Transverse colon (tissue), 4 donors: ENCODE results near the gene PFN2. TPM values are rescaled to one million over a fixed set of nuclear protein-coding genes. Genes with fewer than 3 reads are reported as not detected.

Source experiments
- DNase-seq: peaks from one replicate; pipeline ENCODE4 v3.0.0-alpha.2; 2019
- H3K27ac ChIP-seq, 4 donors: fragments of 200-600 bp; sonication (generic); 2 replicates each; pipeline ENCODE4 v1.5.1; 2016 to 2018; ENCODE audit warnings: inconsistent platforms in 4 of 4
- H3K27me3 ChIP-seq: fragments of 200-600 bp; sonication (generic); 2 replicates; pipeline ENCODE4 v1.5.1; 2017; ENCODE audit warnings: inconsistent platforms
- H3K36me3 ChIP-seq, 4 donors: fragments of 200-600 bp; sonication (generic); 2 replicates each; pipeline ENCODE4 v1.5.1; 2017 to 2019; ENCODE audit warnings: inconsistent platforms in 4 of 4
- H3K4me1 ChIP-seq, 4 donors: fragments of 200-600 bp; sonication (generic); 2 replicates each; pipeline ENCODE4 v1.5.1; 2017 to 2020; ENCODE audit warnings: inconsistent platforms in 4 of 4
- H3K4me3 ChIP-seq, 4 donors: fragments of 200-600 bp; sonication (generic); 1 replicate in 1 of 4; 2 replicates in 3 of 4; pipeline versions ENCODE4 v1.5.1 to v1.6.1; 2017 to 2019; ENCODE audit warnings: inconsistent platforms in 4 of 4
- H3K9me3 ChIP-seq, 2 donors: fragments of 200-600 bp; sonication (generic); 2 replicates each; pipeline ENCODE4 v1.5.1; 2017 to 2019; ENCODE audit warnings: inconsistent platforms in 2 of 2
- EP300 ChIP-seq: sonication (generic); formaldehyde crosslinking; IDR thresholded peaks from one replicate; pipeline ENCODE4 v1.6.1; 2017; ENCODE audit warnings: antibody characterized with exemption, low read depth
- POLR2A ChIP-seq: fragments of 450-650 bp; IDR thresholded peaks from one replicate; pipeline ENCODE4 v1.6.1; 2016; ENCODE audit warnings: antibody characterized with exemption, mild to moderate bottlenecking, moderate library complexity
- POLR2AphosphoS5 ChIP-seq, 3 donors: sonication (generic); formaldehyde crosslinking; IDR thresholded peaks; one replicate each; pipeline ENCODE4 v1.6.1; 2016; ENCODE audit warnings: antibody characterized with exemption in 3 of 3
- WGBS, 2 donors: methylation state at CpG; one replicate each; pipeline ENCODE4 v1.1.5; 2018; ENCODE audit warnings: low coverage in 1 of 2; 5-methylcytosine and 5-hydroxymethylcytosine counted together
- in situ Hi-C, 4 donors: fragments of 200-750 bp; cut with MboI; loops; one replicate each; pipeline versions ENCODE4 v1.15.0 to v1.15.1; 2017; ENCODE audit warnings: low sequenced_read_pairs in 3 of 4, low pct_ligation_motif_present in 1 of 4, low pct_unique_long_range_greater_than_20kb in 1 of 4
- intact Hi-C: fragments of 100-400 bp; cut with DNase I; formaldehyde crosslinking; loops from one replicate; pipeline ENCODE4 v1.15.1; 2023; ENCODE audit warnings: low total_unique reads
- total RNA-seq, 4 donors: library from RNA; depleted of rRNA; stranded (reverse); fragments of >200 nt; gene quantifications; one replicate each; pipeline ENCODE4 v1.1.0, GENCODE V29; 2016
- TF ChIP-seq, protein P1 (sequence below), 5 experiments: fragments of 200-600 bp in 3 of 5; fragments of 450-650 bp in 2 of 5; sonication (generic) in 3 of 5; IDR thresholded peaks; 1 replicate in 2 of 5; 2 replicates in 3 of 5; pipeline ENCODE4 v1.5.1; 2016 to 2017; ENCODE audit warnings: antibody characterized with exemption in 5 of 5, inconsistent platforms in 3 of 5, mild to moderate bottlenecking in 2 of 5, moderate library complexity in 1 of 5

The PFN2 gene
- total RNA-seq, 4 donors from 2014 or later: 14.1 to 49.1 (median 42.6) TPM

DNA sequence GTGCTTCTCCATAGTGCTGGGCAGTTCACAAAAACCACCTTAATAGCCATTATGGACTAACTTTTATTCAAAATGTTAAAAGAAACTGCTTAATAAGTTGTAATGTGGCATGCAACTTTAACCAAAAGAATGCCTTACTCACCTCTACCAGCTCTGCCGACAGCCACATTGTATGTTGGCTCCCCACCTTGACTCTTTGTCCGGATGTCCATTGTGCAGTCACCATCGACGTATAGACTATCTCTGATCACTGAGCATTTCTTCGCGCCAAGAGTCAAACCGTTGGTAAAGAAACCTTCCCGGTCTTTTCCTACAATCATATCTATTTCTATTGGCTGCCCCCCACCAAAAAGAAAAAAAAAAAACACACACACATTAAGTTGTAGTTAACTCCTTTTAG lies 2.5 kb downstream of the PFN2 start:
- intact Hi-C loops: no loop called here
- peak overlapping the region in 1 of 4 donors; percentile 96 for H3K27ac ChIP-seq
- WGBS, 2 donors: 78 to 89% methylated on average over 8 of the region's 8 CpGs
- DNase-seq: no peak
- H3K36me3 ChIP-seq: no peaks in the 10 kb centered on the region
- H3K4me1 ChIP-seq: peaks cover 0 to 37% (median 24%) of the 10 kb centered on the region in 4 donors
- in situ Hi-C loops: loop anchor here (25.0 kb wide), 4 partner anchors 219 to 544 kb away; partner anchors contain the start of gene TSC22D2 (in 1 of the 4)
- TF ChIP-seq POLR2A (no peak), EP300 (no peak), POLR2AphosphoS5 (IDR thresholded peaks at IDR 0.05) (no peak)
- TF ChIP-seq, protein P1, sequence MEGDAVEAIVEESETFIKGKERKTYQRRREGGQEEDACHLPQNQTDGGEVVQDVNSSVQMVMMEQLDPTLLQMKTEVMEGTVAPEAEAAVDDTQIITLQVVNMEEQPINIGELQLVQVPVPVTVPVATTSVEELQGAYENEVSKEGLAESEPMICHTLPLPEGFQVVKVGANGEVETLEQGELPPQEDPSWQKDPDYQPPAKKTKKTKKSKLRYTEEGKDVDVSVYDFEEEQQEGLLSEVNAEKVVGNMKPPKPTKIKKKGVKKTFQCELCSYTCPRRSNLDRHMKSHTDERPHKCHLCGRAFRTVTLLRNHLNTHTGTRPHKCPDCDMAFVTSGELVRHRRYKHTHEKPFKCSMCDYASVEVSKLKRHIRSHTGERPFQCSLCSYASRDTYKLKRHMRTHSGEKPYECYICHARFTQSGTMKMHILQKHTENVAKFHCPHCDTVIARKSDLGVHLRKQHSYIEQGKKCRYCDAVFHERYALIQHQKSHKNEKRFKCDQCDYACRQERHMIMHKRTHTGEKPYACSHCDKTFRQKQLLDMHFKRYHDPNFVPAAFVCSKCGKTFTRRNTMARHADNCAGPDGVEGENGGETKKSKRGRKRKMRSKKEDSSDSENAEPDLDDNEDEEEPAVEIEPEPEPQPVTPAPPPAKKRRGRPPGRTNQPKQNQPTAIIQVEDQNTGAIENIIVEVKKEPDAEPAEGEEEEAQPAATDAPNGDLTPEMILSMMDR (IDR thresholded peaks at IDR 0.05): no peak
- H3K4me3 ChIP-seq: no peak overlapping the region
- H3K9me3 ChIP-seq: no peaks in the 10 kb centered on the region
- H3K27me3 ChIP-seq: peaks cover 3% of the 10 kb centered on the region

DNA sequence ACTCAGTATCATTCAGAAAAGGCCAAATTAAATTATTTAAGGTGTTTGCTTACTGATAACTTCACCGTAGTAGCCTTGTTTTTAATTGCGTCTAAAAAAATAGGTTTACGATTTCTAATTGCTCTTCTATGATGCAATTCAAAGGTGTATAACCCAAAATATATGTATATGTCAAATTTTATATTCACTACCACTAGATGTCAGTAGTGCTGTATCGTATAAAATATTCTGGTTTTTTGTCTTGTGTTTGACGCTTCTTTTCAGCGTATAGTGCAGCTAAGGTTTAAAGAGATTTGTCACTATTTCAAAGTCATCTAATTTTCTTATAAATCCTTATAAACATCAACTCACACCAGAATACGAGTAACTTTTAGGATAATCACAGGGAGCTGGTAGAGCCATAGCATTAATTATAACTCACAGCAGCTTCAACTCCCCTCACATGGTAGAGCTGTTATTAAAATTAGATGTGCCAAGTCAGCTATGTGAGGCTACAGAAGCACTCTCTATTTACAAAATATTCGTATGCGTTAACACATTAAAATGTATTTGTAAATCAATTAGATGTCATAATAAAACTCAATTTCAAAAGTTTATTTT lies 3.5 kb downstream of the PFN2 start:
- intact Hi-C loops (loop anchor here (2.0 kb wide), 1 partner anchor 218 kb away; no protein-coding TSS in a partner anchor), in situ Hi-C loops (loop anchor here (25.0 kb wide), 4 partner anchors 220 to 545 kb away; partner anchors contain the start of gene TSC22D2 (in 1 of the 4))
- no peak overlapping the region for H3K4me3 ChIP-seq
- 19 to 27% methylated on average over 9 of the region's 9 CpGs for WGBS, 2 donors
- no peaks in the 10 kb centered on the region for H3K36me3 ChIP-seq
- no peak overlapping the region for H3K27ac ChIP-seq
- no peak for DNase-seq
- no peaks in the 10 kb centered on the region for H3K9me3 ChIP-seq
- H3K27me3 ChIP-seq: peaks cover 3% of the 10 kb centered on the region
- TF ChIP-seq EP300: no peak
- TF ChIP-seq, protein P1 (IDR thresholded peaks at IDR 0.05): peak; percentile 60 to 62 (median 61)
- H3K4me1 ChIP-seq: peaks cover 0 to 36% (median 21%) of the 10 kb centered on the region in 4 donors

GRCh38 chr3:149965278-149965677 lies 5.4 kb downstream of the PFN2 start:
- in situ Hi-C loops (loop anchor here (25.0 kb wide), 4 partner anchors 222 to 547 kb away; partner anchors contain the start of gene TSC22D2 (in 1 of the 4)), intact Hi-C loops (no loop called here)
- no peaks in the 10 kb centered on the region for H3K27me3 ChIP-seq
- H3K4me1 ChIP-seq: peaks cover 0 to 31% (median 16%) of the 10 kb centered on the region in 4 donors
- no peak for DNase-seq
- H3K36me3 ChIP-seq: no peaks in the 10 kb centered on the region
- H3K27ac ChIP-seq: no peak overlapping the region
- H3K9me3 ChIP-seq: no peaks in the 10 kb centered on the region
- no peak for TF ChIP-seq EP300
- TF ChIP-seq, protein P1 (IDR thresholded peaks at IDR 0.05): no peak
- TF ChIP-seq POLR2A: no peak
- no peak for TF ChIP-seq POLR2AphosphoS5 (IDR thresholded peaks at IDR 0.05)
- H3K4me3 ChIP-seq: no peak overlapping the region

DNA sequence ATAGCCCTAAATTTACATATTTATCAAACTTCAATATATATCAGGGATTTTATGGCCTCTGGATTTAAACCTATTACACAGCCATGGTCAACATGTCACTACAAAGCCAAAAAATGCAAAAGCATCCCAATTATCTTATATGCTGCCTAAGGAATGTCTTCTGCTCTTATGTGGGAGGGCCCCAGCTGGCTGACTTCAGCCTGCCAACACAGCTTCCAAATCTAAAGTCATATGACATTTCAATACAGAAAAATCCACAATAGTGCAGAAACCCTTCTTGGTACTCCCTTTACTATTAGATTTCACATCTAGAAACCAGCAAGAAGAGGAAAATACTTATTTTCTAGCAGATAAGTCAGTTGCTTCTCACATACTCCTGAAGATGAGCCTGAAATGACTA lies 6.4 kb downstream of the PFN2 start:
- Histone ChIP-seq H3K27ac (no peak overlapping the region), H3K27me3 (no peaks in the 10 kb centered on the region), H3K36me3 (no peaks in the 10 kb centered on the region), H3K4me1 (peaks cover 0 to 26% (median 10%) of the 10 kb centered on the region in 4 donors), H3K9me3 (no peaks in the 10 kb centered on the region), H3K4me3 (no peak overlapping the region)
- no peak for DNase-seq
- in situ Hi-C loops: loop anchor here (25.0 kb wide), 4 partner anchors 223 to 548 kb away; partner anchors contain the start of gene TSC22D2 (in 1 of the 4)
- TF ChIP-seq POLR2AphosphoS5 (IDR thresholded peaks at IDR 0.05) (no peak), POLR2A (no peak), EP300 (no peak)
- TF ChIP-seq, protein P1 (IDR thresholded peaks at IDR 0.05): no peak
- intact Hi-C loops: no loop called here
